AG08396 (cell line): Measurements from ENCODE around the gene CYB561D2.
A peak's percentile ranks its signal among the peaks of the same experiment; 100 is the strongest.

Experiments
- DNase-seq: peaks from one replicate; pipeline ENCODE4 v3.0.0; 2012; ENCODE audit warnings: low spot score, mixed read lengths

CYB561D2 gene

DNA sequence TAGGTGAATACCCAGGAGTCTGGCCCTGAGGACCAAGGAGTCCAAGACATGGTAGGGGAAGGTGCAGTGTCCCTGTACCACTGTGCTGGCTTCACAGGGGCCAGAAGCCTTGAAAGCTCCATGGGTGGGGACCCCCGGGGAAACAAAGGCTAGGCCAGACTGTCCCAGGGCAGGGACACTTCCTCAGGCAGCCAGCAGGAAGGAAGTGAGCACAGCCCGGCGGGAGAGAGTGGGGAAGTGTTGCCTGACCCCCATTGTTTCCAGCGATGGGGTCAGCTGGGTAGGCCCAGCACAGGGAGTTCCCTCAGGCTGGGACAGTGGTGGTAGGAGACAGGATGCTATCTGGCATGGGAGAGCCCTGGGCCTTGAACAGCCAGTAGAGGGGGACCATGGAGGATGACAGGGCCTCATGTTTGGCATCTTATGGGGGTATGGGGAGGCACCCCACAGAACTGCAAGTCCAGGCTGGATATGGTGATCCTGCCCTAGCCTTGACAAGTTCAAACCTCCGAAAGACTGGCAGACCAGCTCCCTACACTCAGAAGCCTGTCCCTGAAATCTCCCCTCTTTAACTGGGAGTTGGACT is 27.0 kb upstream of the CYB561D2 start:
- DNase-seq: no peak

DNA sequence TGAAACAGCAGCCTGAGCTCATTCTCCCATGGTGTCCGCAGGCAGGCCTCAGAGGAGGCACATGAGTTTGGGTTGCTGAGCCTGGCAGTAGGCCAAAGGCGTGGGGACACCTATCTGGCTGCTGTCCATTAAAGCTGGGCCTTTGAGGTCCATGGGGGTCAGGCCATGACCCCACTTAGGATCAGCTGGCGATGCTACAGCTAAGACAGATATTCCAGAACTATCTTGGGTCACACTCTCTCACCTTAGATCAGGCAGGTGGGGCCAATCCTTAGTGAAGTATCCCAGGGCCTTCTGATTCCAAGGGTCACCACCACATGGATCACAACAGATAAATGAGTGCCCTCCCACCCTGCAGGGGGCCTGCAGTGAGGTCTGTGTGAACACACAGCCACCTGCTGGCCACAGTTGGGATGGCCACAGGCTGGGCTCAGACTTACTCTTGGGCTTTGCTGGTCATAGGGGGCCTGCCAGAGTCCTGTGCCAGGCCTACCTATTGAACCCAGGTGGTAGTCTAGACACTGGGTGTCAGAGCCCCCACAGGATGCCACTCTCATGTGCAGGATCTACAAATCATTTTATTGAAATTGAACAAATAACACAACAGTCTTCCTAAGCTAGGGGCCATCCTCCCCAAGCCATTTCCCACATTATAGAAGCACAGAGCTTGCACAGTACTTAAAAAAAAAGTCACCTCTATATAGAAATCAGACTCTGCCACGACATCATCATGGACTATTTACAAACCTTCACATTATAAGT is 26.1 kb upstream of the CYB561D2 start:
- peak; percentile 84 for DNase-seq

- no peak for DNase-seq
Measured at GRCh38 chr3:50325113-50325480, 25.6 kb upstream of the CYB561D2 start.

DNA sequence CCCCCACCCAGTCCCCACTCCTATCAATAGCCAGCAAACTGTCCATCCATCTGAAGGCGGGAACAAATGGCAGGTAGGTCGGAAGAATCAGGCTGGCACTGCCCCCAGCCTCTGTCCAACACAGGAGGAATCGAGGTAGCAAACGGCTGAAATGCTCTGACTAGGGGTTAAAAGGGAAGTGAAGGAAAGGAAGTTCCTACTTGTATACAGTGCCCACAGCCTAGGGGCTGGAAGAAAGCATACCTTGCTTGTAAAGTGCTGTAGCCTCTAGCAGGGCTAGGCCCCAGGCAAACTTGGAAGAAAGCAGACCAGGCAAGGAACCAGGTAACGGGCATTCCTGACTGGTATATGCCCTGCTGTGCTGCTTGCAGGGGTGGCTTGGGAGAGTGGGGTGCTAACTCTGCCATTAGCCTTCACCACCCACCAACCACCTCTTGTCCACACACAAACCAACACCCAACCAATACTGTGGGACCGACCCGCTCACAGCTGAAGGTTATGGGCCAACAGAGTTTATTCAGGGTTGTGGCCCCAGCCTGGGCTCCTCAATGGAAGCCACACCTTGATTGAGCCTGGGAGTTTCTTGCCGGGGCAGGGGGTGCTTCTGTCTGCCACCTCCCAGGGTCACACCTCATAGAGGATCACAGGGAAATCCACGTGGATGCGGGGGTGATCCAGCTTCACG is 25.0 kb upstream of the CYB561D2 start:
- no peak for DNase-seq

DNA sequence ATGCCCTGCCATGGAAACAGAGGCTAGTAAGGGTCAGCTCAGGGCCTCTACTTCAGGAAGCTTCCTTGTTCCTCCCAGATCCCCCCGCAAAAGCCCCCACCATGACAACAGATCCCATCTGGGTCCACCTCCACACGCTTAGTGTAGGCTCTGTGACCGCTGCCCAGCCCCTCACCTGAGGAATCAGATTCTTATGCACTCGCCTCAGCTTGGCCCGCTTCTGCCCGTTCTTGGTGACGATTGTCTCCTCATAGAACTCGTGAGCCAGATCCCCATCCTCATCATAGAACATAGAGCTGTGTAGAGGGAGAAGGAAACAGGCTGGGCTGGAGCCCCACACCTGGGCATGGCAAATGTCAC is 24.5 kb upstream of the CYB561D2 start:
- DNase-seq: no peak

DNA sequence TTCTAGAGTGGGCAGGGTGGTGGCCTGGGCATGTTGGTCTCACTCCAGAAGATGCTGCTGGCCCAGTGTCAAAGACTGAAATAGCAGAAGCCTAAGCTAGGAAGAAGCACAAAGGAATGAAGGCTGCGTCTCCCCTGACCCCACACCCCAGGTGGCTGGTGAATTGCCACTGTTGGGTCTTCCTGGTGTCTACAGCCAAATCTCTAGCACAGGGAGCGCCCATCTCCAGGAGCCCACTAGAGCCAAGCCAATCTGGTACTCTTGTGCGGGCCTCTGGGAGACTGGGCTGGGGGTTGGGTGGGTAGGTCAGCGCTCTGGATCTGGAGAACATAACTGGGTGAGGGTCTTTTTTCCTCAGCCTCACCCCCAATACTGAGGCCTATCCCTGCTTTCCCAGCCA is 23.5 kb upstream of the CYB561D2 start:
- no peak for DNase-seq

DNA sequence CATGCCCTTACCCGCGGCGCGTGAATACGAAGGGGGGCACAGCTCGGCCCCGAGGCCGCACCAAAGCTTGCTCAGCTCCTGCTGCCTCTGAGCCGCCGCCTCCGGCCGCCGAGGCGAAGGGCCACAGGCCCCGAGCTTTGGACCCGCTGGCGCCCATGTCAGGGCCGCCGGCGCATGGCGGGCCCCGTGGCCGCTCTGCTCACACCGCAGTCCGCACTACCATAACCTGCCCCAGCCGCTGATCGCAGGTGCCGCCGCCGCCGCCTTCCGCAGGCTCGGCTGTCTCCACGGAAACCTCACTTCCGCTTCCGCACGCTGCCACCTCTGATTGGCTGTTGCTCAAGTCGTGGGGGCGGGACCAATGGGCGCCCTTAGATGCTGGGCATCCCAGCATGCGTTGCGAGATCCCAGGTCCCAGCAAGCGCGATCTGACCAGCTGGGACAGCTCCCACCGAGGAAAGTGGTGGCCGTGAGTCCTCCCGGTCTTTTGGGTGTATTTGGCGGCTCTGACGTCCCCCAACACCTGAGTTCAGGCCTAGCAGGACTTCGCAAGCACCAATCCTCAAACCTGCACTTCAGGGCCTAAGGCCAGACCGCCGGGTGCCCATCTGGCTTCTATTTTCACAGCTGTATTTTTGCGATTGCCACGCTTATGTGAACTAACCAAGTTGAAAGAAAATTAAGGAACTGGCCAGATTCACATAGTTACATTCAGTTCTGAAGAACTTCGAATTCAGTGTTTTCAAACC is 22.5 kb upstream of the CYB561D2 start, which contains the start of gene TUSC2:
Gene TUSC2, minus strand, starts transcription at position 281 of the 749 bp plus-strand sequence. Its CDS starts 124 bp downstream, at position 157.
- DNase-seq: peak; percentile 98

- DNase-seq: no peak
Measured at GRCh38 chr3:50330330-50330729, 20.3 kb upstream of the CYB561D2 start.

- DNase-seq: no peak
Measured at GRCh38 chr3:50331364-50331907, 19.2 kb upstream of the CYB561D2 start.

DNA sequence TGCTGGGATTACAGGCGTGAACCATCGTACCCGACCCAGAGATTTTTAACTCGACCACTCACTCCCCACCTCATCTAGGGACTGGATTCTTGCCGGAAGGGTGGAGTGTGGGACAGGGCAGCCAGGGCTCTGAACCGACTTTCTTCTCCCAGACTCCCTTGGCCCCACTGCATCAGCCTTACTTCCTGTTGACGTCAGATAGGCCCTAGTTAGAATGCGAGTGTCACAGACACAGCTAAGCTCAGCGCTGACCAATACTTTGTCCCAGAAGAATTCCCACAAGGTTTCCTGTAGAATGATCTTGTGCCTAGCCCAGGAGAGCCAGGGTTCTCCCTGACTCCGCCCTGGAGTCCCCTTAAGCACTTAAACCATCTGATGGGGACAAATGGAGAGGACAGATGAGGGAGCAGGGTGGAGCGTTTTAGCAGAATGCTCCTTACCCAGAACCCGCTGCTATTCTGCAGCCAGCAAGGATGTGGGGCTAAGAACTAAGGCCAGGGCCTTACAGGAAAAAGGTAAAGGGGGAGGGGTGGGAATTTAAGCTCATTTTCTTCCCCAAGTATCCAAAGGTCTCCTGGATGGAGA is 16.8 kb upstream of the CYB561D2 start:
- DNase-seq: no peak

DNA sequence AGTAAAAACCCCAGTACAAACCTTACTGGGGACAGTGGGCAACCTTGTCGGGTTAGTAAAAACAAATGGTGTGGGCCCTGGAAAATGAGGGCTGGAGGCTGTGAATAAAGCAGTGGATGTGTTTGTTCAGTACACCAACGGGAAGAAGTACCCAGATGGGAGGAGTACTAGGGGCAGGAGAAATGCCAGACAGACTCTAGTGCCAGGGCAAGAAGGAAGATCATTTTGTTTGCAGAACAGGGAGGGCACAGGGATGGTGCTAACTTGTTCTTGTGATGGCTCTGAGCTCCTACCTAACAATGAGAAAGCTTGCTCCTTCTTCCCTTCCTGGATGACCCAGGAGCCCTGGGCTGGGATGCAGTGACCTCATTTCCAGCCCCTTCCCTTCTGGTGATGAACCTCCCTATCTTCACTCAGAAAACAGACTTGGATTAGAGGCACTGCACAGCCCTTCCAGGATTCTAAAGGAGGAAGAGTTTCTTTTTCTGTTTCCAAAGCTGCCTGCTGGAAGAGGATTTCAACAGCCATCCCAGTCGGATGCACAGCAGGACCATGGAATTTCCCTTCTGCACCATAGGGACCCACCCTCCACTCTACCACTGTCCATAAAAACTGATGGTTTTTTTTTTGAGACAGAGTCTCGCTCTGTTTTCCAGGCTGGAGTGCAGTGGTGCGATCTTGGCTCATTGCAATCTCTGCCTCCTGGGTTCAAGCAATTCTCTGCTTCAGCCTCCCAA is 16.2 kb upstream of the CYB561D2 start:
- no peak for DNase-seq

- DNase-seq: no peak
Measured at GRCh38 chr3:50336452-50337174, 14.0 kb upstream of the CYB561D2 start.

GRCh38 chr3:50337175-50337861 is 13.3 kb upstream of the CYB561D2 start:
- DNase-seq: peak; percentile 99

DNA sequence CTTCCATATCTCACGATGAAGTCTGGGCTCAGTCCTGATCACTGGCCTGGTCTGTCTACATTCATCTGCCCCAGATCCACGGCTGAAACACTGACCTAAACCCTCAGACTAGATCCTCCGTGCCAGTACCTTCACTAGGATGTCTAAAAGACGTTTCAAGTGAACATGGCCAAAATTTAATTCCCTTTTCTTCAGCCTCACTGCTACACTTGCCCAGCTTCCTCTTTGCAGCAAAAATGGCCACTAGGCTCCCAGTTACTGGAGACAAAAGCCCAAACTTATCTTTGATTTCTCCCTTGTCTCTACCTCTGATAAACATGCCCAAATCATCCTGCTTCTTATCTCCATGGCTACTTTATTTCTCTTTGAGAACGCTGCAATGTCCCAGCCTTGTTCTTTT is 11.7 kb upstream of the CYB561D2 start:
- DNase-seq: no peak

GRCh38 chr3:50339485-50340146 is 11.0 kb upstream of the CYB561D2 start:
- peak; percentile 63 for DNase-seq

DNA sequence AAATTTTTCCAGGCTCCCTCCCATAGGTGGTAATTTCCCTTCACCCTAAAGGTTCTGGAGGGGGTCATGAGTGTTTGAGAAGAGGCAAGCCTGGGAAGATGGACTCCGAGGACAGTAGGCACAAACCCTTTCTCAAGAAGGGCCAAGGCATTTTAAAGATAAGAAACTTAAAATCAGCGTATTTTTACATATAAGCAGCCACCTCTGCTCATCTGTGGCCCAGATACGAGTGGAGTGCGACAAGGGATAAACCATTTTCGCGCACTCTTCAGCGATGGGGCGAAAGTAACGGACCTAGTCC is 10.6 kb upstream of the CYB561D2 start:
- no peak for DNase-seq

DNA sequence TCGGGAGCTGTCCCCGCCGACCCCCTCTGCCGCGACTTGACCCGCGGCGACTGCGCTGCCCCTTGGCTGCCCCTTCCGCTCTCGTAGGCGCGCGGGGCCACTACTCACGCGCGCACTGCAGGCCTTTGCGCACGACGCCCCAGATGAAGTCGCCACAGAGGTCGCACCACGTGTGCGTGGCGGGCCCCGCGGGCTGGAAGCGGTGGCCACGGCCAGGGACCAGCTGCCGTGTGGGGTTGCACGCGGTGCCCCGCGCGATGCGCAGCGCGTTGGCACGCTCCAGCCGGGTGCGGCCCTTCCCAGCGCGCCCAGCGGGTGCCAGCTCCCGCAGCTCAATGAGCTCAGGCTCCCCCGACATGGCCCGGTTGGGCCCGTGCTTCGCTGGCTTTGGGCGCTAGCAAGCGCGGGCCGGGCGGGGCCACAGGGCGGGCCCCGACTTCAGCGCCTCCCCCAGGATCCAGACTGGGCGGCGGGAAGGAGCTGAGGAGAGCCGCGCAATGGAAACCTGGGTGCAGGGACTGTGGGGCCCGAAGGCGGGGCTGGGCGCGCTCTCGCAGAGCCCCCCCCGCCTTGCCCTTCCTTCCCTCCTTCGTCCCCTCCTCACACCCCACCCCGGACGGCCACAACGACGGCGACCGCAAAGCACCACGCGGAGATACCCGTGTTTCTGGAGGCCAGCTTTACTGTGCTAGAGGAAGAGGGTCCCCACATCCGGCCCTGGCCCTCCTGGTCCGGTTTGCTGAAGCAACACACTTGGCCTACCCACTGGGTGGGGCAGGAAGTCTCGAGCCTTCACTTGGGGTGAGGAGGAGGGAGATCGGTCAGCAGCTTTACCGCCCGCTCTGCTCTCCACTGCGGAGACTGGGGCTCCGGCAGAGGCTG is 10.0 kb upstream of the CYB561D2 start, which contains the start of gene RASSF1:
Gene RASSF1, minus strand, starts transcription at position 389 of the 882 bp plus-strand sequence. Its CDS starts 31 bp downstream, at position 358.
- peak; percentile 79 for DNase-seq

DNA sequence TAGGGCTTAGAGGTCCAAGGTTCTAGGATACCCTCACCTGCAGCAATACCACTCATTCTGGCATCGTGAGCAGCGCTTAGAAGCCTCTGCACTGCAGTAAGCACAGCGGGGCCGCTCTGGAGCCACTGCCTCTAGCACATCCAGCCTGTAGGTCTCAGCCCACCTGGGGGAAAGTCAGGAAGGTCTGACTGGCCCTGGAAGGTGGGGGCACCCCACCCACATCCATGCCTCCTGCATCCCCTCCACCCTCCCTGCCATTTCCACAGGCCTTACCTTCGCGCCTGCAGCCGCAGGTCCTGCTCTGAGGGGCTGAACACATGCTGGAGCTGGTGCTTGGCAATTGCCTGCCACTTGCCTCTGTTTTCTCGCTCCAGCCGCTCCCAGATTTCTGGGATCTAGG is 9.1 kb upstream of the CYB561D2 start:
- DNase-seq: no peak
